WTC11 (cell line): ENCODE data around the gene ZNF800. TPM values are rescaled to one million over a fixed set of nuclear protein-coding genes. Genes with fewer than 3 reads are reported as not detected.

Experiments used
- ATAC-seq: fragments of 200-7000 bp; cut with Tn5 transposase; 2 replicates; pipeline ENCODE4 v1.10.0; 2021; ENCODE audit warnings: mild to moderate bottlenecking, moderate library complexity
- CTCF ChIA-PET: fragments of 300-600 bp; sonication (Branson Sonifier 250); formaldehyde crosslinking; loops from one replicate; lab custom pipeline; 2021; ENCODE audit warnings: antibody characterized with exemption; lab: Charles Lee
- POLR2A ChIA-PET: fragments of 350-600 bp; sonication (Branson Sonifier 250); formaldehyde crosslinking; loops from one replicate; lab custom pipeline; 2021; ENCODE audit warnings: antibody characterized with exemption; lab: Charles Lee
- DNase-seq: peaks from one replicate; pipeline ENCODE4 v3.0.0; 2021; ENCODE audit warnings: low spot score
- H3K27ac Mint-ChIP-seq: 2 replicates; pipeline ENCODE4 v1.8.0; 2021; ENCODE audit warnings: mixed read lengths
- H3K27me3 Mint-ChIP-seq: 2 replicates; pipeline ENCODE4 v1.8.0; 2021; ENCODE audit warnings: low read depth, mild to moderate bottlenecking, moderate library complexity, mixed read lengths
- H3K36me3 Mint-ChIP-seq: 2 replicates; pipeline ENCODE4 v1.8.0; 2021; ENCODE audit warnings: mixed read lengths
- H3K4me1 Mint-ChIP-seq: 2 replicates; pipeline ENCODE4 v1.8.0; 2022; ENCODE audit warnings: mixed read lengths
- H3K4me3 Mint-ChIP-seq: 2 replicates; pipeline ENCODE4 v1.8.0; 2021; ENCODE audit warnings: mild to moderate bottlenecking, moderate library complexity, mixed read lengths
- H3K9me3 Mint-ChIP-seq: 2 replicates; pipeline ENCODE4 v1.8.0; 2021; ENCODE audit warnings: mixed read lengths
- FOXK1 ChIP-seq: sonication (generic); formaldehyde crosslinking; IDR thresholded peaks from 2 replicates; pipeline ENCODE4 v1.8.0; 2022; ENCODE audit warnings: mild to moderate bottlenecking, moderate library complexity, missing genetic modification reagents
- JUN ChIP-seq: sonication (generic); formaldehyde crosslinking; IDR thresholded peaks from 2 replicates; pipeline ENCODE4 v1.8.0; 2023; ENCODE audit warnings: mild to moderate bottlenecking, missing genetic modification reagents
- MYBL2 ChIP-seq: sonication (generic); formaldehyde crosslinking; IDR thresholded peaks from 2 replicates; pipeline ENCODE4 v1.8.1; 2023; ENCODE audit warnings: mild to moderate bottlenecking, moderate library complexity, missing genetic modification reagents
- NR2C2 ChIP-seq: sonication (generic); formaldehyde crosslinking; IDR thresholded peaks from 2 replicates; pipeline ENCODE4 v1.8.0; 2022; ENCODE audit warnings: mild to moderate bottlenecking, missing genetic modification reagents
- NR3C1 ChIP-seq: sonication (generic); formaldehyde crosslinking; conservative IDR thresholded peaks from 2 replicates; pipeline ENCODE4 v1.8.1; 2023; ENCODE audit warnings: low read depth, mild to moderate bottlenecking, missing genetic modification reagents
- RELA ChIP-seq: sonication (generic); formaldehyde crosslinking; IDR thresholded peaks from 2 replicates; pipeline ENCODE4 v1.8.1; 2022; ENCODE audit warnings: missing genetic modification reagents, mild to moderate bottlenecking, borderline replicate concordance
- RORB ChIP-seq: fragments of 250-450 bp; sonication (Bioruptor Pico); IDR thresholded peaks from 2 replicates; pipeline ENCODE4 v1.9.0; 2021; ENCODE audit warnings: mild to moderate bottlenecking
- TEAD1 ChIP-seq: sonication (generic); formaldehyde crosslinking; IDR thresholded peaks from 2 replicates; pipeline ENCODE4 v1.8.0; 2022; ENCODE audit warnings: mild to moderate bottlenecking, missing genetic modification reagents
- total RNA-seq: library from RNA; stranded (reverse); gene quantifications from 3 replicates; pipeline ENCODE4 v1.2.3, GENCODE V29; 2021
- TF ChIP-seq, protein P1 (sequence below): sonication (generic); formaldehyde crosslinking; IDR thresholded peaks from 2 replicates; pipeline ENCODE4 v1.8.1; 2023; ENCODE audit warnings: mild to moderate bottlenecking, missing genetic modification reagents, borderline replicate concordance
- TF ChIP-seq, protein P2 (sequence below): fragments of 250-450 bp; sonication (Bioruptor Pico); IDR thresholded peaks from 2 replicates; pipeline ENCODE4 v1.9.0; 2021; ENCODE audit warnings: mild to moderate bottlenecking, borderline replicate concordance
- TF ChIP-seq, protein P3 (sequence below): sonication (generic); formaldehyde crosslinking; conservative IDR thresholded peaks from 2 replicates; pipeline ENCODE4 v1.8.1; 2022; ENCODE audit warnings: mild to moderate bottlenecking, missing genetic modification reagents
- TF ChIP-seq, protein P4 (sequence below): sonication (generic); formaldehyde crosslinking; IDR thresholded peaks from 2 replicates; pipeline ENCODE4 v1.8.1; 2022; ENCODE audit warnings: low read depth, missing genetic modification reagents, borderline replicate concordance
- TF ChIP-seq, protein P5 (sequence below): sonication (generic); formaldehyde crosslinking; IDR thresholded peaks from 2 replicates; pipeline ENCODE4 v1.8.1; 2022; ENCODE audit warnings: mild to moderate bottlenecking, missing genetic modification reagents, moderate library complexity, borderline replicate concordance
- TF ChIP-seq, protein P6 (sequence below): fragments of 250-450 bp; sonication (Bioruptor Pico); IDR thresholded peaks from 2 replicates; pipeline ENCODE4 v1.9.0; 2021; ENCODE audit warnings: moderate library complexity, mild to moderate bottlenecking, inconsistent platforms, borderline replicate concordance
- TF ChIP-seq, protein P7 (sequence below): fragments of 200-600 bp; IDR thresholded peaks from 2 replicates; pipeline ENCODE4 v1.8.0; 2022; ENCODE audit warnings: antibody characterized with exemption

ZNF800 gene
- total RNA-seq, 1 experiment from 2014 or later = 5.7 TPM

DNA sequence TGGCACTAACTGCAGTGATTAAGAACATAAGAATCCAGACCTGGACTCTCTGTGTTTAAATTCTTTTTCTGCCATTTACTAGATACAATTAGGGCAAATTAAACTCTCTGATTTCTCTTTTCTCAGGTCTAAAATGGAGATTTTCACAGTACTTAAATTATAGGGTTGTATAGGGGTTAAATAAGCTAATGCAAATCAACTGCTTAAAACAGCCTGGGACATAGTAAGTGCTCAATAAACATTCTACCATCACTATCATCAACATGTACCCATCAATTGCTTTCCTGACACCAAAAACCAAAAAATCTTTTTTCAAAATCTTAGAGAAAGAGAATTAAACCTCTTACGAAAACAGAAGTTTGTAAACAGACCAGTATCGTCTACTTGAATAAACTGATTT, 4.5 kb downstream of the ZNF800 start (continued):
- TF ChIP-seq, protein P1, sequence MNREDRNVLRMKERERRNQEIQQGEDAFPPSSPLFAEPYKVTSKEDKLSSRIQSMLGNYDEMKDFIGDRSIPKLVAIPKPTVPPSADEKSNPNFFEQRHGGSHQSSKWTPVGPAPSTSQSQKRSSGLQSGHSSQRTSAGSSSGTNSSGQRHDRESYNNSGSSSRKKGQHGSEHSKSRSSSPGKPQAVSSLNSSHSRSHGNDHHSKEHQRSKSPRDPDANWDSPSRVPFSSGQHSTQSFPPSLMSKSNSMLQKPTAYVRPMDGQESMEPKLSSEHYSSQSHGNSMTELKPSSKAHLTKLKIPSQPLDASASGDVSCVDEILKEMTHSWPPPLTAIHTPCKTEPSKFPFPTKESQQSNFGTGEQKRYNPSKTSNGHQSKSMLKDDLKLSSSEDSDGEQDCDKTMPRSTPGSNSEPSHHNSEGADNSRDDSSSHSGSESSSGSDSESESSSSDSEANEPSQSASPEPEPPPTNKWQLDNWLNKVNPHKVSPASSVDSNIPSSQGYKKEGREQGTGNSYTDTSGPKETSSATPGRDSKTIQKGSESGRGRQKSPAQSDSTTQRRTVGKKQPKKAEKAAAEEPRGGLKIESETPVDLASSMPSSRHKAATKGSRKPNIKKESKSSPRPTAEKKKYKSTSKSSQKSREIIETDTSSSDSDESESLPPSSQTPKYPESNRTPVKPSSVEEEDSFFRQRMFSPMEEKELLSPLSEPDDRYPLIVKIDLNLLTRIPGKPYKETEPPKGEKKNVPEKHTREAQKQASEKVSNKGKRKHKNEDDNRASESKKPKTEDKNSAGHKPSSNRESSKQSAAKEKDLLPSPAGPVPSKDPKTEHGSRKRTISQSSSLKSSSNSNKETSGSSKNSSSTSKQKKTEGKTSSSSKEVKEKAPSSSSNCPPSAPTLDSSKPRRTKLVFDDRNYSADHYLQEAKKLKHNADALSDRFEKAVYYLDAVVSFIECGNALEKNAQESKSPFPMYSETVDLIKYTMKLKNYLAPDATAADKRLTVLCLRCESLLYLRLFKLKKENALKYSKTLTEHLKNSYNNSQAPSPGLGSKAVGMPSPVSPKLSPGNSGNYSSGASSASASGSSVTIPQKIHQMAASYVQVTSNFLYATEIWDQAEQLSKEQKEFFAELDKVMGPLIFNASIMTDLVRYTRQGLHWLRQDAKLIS (CRISPR knock-in tag) = no peak
- TF ChIP-seq, protein P2, sequence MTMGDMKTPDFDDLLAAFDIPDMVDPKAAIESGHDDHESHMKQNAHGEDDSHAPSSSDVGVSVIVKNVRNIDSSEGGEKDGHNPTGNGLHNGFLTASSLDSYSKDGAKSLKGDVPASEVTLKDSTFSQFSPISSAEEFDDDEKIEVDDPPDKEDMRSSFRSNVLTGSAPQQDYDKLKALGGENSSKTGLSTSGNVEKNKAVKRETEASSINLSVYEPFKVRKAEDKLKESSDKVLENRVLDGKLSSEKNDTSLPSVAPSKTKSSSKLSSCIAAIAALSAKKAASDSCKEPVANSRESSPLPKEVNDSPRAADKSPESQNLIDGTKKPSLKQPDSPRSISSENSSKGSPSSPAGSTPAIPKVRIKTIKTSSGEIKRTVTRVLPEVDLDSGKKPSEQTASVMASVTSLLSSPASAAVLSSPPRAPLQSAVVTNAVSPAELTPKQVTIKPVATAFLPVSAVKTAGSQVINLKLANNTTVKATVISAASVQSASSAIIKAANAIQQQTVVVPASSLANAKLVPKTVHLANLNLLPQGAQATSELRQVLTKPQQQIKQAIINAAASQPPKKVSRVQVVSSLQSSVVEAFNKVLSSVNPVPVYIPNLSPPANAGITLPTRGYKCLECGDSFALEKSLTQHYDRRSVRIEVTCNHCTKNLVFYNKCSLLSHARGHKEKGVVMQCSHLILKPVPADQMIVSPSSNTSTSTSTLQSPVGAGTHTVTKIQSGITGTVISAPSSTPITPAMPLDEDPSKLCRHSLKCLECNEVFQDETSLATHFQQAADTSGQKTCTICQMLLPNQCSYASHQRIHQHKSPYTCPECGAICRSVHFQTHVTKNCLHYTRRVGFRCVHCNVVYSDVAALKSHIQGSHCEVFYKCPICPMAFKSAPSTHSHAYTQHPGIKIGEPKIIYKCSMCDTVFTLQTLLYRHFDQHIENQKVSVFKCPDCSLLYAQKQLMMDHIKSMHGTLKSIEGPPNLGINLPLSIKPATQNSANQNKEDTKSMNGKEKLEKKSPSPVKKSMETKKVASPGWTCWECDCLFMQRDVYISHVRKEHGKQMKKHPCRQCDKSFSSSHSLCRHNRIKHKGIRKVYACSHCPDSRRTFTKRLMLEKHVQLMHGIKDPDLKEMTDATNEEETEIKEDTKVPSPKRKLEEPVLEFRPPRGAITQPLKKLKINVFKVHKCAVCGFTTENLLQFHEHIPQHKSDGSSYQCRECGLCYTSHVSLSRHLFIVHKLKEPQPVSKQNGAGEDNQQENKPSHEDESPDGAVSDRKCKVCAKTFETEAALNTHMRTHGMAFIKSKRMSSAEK (CRISPR knock-in tag) = no peak
- TF ChIP-seq, protein P3, sequence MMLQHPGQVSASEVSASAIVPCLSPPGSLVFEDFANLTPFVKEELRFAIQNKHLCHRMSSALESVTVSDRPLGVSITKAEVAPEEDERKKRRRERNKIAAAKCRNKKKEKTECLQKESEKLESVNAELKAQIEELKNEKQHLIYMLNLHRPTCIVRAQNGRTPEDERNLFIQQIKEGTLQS (CRISPR knock-in tag) = no peak
- no peak for TF ChIP-seq FOXK1 (CRISPR knock-in tag)

DNA sequence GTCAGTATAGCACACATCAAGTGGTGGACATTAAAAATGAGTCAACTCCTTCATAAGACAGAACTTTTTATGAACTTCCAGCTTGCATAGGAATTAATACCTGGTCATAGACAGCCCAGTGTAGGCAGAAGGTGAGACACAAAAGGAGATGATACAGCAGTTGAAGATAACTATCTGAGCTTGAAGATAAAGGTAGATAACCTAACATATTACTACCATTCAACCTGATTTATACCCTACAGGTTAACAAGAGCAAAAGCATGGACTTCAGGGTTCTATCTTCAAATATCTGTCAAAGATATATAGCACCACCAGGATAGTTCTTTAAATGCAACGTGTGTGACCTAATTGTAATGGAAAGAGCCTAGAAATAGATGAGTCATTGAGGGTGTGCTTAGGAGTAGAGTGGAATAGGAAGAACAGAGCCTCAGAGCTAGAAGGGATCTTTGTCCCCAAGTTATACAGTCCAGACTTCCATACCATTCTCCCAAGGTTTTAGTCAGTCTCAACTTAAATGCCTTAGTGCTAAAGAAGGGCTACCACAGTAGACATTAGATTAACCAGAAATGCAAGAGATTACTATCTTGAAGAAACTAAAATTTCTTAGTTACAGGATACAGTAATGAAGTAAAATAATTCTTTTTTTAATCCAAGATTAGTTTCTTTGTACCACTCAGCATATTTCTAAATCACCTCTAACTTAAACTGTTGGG, 9.2 kb downstream of the ZNF800 start:
- ChIA-PET POLR2A (no interaction called here), CTCF (interaction anchor here (1.5 kb wide), 1 partner anchor 35 kb away, joined by 7 read pairs; no protein-coding TSS in a partner anchor)
- H3K27me3 Mint-ChIP-seq = no peaks in the 10 kb centered on the region
- DNase-seq (no peak), ATAC-seq (peak; percentile 63)
- H3K4me1 Mint-ChIP-seq = peaks cover 14% of the 10 kb centered on the region
- H3K27ac Mint-ChIP-seq = no peak overlapping the region
- H3K9me3 Mint-ChIP-seq = no peaks in the 10 kb centered on the region
- no peaks in the 10 kb centered on the region for H3K36me3 Mint-ChIP-seq
- no peak overlapping the region for H3K4me3 Mint-ChIP-seq
- TF ChIP-seq, protein P2 (CRISPR knock-in tag) = no peak
- TF ChIP-seq, protein P4, sequence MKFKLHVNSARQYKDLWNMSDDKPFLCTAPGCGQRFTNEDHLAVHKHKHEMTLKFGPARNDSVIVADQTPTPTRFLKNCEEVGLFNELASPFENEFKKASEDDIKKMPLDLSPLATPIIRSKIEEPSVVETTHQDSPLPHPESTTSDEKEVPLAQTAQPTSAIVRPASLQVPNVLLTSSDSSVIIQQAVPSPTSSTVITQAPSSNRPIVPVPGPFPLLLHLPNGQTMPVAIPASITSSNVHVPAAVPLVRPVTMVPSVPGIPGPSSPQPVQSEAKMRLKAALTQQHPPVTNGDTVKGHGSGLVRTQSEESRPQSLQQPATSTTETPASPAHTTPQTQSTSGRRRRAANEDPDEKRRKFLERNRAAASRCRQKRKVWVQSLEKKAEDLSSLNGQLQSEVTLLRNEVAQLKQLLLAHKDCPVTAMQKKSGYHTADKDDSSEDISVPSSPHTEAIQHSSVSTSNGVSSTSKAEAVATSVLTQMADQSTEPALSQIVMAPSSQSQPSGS (CRISPR knock-in tag) = no peak
- TF ChIP-seq, protein P5, sequence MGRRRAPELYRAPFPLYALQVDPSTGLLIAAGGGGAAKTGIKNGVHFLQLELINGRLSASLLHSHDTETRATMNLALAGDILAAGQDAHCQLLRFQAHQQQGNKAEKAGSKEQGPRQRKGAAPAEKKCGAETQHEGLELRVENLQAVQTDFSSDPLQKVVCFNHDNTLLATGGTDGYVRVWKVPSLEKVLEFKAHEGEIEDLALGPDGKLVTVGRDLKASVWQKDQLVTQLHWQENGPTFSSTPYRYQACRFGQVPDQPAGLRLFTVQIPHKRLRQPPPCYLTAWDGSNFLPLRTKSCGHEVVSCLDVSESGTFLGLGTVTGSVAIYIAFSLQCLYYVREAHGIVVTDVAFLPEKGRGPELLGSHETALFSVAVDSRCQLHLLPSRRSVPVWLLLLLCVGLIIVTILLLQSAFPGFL = no peak
- TF ChIP-seq, protein P6, sequence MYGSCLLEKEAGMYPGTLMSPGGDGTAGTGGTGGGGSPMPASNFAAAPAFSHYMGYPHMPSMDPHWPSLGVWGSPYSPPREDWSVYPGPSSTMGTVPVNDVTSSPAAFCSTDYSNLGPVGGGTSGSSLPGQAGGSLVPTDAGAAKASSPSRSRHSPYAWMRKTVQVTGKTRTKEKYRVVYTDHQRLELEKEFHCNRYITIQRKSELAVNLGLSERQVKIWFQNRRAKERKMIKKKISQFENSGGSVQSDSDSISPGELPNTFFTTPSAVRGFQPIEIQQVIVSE (CRISPR knock-in tag) = no peak
- TF ChIP-seq MYBL2 (CRISPR knock-in tag) = no peak
- TF ChIP-seq RELA (CRISPR knock-in tag) = no peak
- no peak for TF ChIP-seq RORB (CRISPR knock-in tag)
- no peak for TF ChIP-seq NR2C2 (CRISPR knock-in tag)
- no peak for TF ChIP-seq TEAD1 (CRISPR knock-in tag)
- TF ChIP-seq JUN (CRISPR knock-in tag) = no peak
- TF ChIP-seq NR3C1 (CRISPR knock-in tag) = no peak
- TF ChIP-seq, protein P7, sequence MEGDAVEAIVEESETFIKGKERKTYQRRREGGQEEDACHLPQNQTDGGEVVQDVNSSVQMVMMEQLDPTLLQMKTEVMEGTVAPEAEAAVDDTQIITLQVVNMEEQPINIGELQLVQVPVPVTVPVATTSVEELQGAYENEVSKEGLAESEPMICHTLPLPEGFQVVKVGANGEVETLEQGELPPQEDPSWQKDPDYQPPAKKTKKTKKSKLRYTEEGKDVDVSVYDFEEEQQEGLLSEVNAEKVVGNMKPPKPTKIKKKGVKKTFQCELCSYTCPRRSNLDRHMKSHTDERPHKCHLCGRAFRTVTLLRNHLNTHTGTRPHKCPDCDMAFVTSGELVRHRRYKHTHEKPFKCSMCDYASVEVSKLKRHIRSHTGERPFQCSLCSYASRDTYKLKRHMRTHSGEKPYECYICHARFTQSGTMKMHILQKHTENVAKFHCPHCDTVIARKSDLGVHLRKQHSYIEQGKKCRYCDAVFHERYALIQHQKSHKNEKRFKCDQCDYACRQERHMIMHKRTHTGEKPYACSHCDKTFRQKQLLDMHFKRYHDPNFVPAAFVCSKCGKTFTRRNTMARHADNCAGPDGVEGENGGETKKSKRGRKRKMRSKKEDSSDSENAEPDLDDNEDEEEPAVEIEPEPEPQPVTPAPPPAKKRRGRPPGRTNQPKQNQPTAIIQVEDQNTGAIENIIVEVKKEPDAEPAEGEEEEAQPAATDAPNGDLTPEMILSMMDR = no peak
- no peak for TF ChIP-seq FOXK1 (CRISPR knock-in tag)
